Pons (tissue), 1 donor: ENCODE results near the gene ADIG.

Experiments
- DNase-seq: peaks from one replicate; pipeline ENCODE4 v3.0.0-alpha.2; 2016; ENCODE audit warnings: low spot score

The ADIG gene

GRCh38 chr20:38633577-38634093, 52.6 kb downstream of the ADIG start:
- DNase-seq, result peak; percentile 27

GRCh38 chr20:38635721-38636288, 54.8 kb downstream of the ADIG start:
- DNase-seq, result no peak
